Measurements from ENCODE around the gene NAPB. TPM values are rescaled to one million over a fixed set of nuclear protein-coding genes. Genes with fewer than 3 reads are reported as not detected.
"Not testable (repeated sequence)": the region's sequence is repeated elsewhere in the genome, so short reads cannot be mapped to it uniquely, and the experiment has no call there.

Gene NAPB
- total RNA-seq, 2 experiments from 2014 or later = 7.3 to 7.6 TPM

DNA sequence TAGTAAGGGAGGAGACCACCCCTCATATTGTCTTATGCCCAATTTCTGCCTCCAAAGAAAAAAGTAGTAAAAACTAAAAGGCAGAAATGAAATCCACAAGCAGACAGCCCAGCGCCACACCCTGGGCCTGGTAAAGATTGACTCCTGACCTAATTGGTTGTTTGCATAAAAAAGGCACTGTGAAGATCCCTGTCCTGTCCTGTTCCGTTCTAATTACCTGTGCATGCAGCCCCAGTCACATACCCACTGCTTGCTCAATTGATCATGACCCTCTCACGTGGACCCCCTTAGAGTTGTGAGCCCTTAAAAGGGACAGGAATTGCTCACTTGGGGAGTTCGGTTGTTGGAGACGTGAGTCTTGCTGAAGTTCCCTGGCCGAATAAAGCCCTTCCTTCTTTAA is 72.8 kb downstream of the NAPB start:
- not testable (repeated sequence) for H3K36me3 Mint-ChIP-seq, DNase-seq, H3K9me3 Mint-ChIP-seq, H3K4me3 Mint-ChIP-seq, H3K27me3 Mint-ChIP-seq
- ChIA-PET POLR2A (interaction anchor here (1.8 kb wide), 1 partner anchor 9 kb away, joined by 10 read pairs; no protein-coding TSS in a partner anchor), CTCF (interaction anchor here (1.7 to 2.6 kb wide), 2 partner anchors 69 to 72 kb away, joined by 11 to 32 read pairs; partner anchors contain the start of gene NAPB)
- H3K27ac Mint-ChIP-seq = peak overlapping the region; percentile 28
- intact Hi-C loops (cut with micrococcal nuclease) = loop anchor here (10.0 kb wide), 1 partner anchor 1014 kb away; no protein-coding TSS in a partner anchor
- H3K4me1 Mint-ChIP-seq (ENCODE audit: low read depth) = peaks cover 23% of the 10 kb centered on the region

DNA sequence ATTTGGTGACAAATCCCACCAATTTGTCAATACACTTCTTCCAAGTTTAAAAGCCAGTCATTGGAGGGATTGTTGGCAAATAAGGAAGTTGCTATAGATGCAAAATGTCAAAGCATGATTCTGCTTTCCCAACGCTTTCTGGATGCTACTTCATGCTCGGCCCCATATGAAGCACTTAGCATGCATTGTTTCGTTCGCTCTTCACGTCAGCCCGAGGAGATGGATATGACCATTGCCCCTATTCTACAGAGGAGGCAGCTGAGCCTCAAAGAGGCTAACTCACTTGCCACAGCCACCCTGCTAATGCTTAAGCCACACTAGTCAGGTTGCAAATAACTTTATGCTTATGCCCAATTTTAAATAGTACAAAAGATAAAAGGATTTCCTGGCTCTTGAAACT is 73.5 kb downstream of the NAPB start:
- DNase-seq = no peak
- ChIA-PET POLR2A (no interaction called here), CTCF (no interaction called here)
- intact Hi-C loops (cut with micrococcal nuclease) = loop anchor here (10.0 kb wide), 1 partner anchor 1013 kb away; no protein-coding TSS in a partner anchor
- Mint-ChIP-seq H3K4me1 (ENCODE audit: low read depth) (peaks cover 21% of the 10 kb centered on the region), H3K9me3 (no peaks in the 10 kb centered on the region), H3K27me3 (no peaks in the 10 kb centered on the region), H3K4me3 (no peak overlapping the region), H3K27ac (no peak overlapping the region), H3K36me3 (peaks cover 3% of the 10 kb centered on the region)

DNA sequence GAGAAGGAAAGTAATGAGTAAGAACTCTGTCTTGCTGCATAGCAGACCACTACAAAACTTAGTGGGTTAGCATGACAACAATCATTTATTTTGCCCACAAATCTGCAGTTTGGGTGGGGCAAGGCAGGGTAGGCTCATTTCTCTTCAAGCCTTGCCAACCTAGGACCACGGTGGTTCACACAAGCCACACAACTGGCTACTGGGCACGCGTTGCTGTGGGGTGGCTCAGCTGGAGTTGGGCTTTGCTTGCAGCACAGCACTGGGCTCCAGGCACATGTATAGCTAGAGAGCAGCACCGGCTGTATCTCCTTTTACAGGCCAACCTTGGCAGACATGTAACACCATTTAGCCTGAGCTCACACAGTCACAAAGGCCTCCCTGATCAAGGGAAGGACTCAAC is 75.3 kb downstream of the NAPB start:
- Mint-ChIP-seq H3K4me3 (no peak overlapping the region), H3K27me3 (no peaks in the 10 kb centered on the region), H3K9me3 (no peaks in the 10 kb centered on the region), H3K36me3 (no peaks in the 10 kb centered on the region), H3K4me1 (ENCODE audit: low read depth) (peaks cover 10% of the 10 kb centered on the region), H3K27ac (no peak overlapping the region)
- DNase-seq = no peak
- CTCF ChIA-PET = interaction anchor here (1.0 to 1.1 kb wide), 2 partner anchors 95 to 96 kb away, joined by 3 read pairs; no protein-coding TSS in a partner anchor
- POLR2A ChIA-PET = no interaction called here
- intact Hi-C loops (cut with micrococcal nuclease) = loop anchor here (10.0 kb wide), 1 partner anchor 1011 kb away; no protein-coding TSS in a partner anchor

DNA sequence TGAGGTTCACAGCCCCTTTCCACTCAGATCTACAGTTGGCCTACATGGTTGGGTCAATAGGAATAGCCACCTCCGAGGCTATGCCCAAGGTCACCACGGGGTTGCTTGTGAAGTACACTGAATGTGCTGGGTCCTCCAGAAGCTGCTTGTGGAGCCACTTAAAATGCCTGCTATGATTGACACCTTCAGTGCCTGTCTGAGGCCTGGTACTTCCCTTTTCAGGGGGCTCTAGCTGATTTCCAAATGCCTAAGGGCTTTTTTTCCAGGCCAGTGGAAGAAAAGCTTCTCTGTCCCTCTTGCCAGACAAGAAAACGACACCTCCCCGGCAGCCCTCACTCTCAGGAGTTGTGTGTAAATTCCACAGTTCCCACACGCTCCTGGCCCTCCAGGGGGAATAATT is 77.0 kb downstream of the NAPB start:
- CTCF ChIA-PET = no interaction called here
- H3K4me1 Mint-ChIP-seq (ENCODE audit: low read depth) = peaks cover 7% of the 10 kb centered on the region
- no peak overlapping the region for H3K4me3 Mint-ChIP-seq

DNA sequence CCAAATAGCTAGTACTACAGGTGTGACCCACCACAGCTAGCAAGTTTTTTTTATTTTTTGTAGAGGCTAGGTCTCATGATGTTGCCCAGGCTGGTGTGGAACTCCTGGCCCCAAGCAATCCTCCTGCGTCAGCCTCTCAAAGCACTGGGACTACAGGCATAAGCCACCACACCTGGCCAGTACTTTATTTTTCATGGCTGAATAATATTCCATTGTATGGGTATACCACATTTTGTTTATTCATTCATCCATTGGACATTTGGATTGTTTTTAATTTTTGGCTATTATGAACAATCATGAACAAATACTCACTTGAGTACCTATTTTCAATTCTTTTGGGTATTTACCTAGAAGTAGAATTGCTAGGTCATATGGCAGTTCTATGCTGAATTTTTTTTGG is 77.7 kb downstream of the NAPB start:
- intact Hi-C loops (cut with micrococcal nuclease) = loop anchor here (10.0 kb wide), 1 partner anchor 1009 kb away; no protein-coding TSS in a partner anchor
- no peaks in the 10 kb centered on the region for H3K27me3 Mint-ChIP-seq
- H3K9me3 Mint-ChIP-seq = no peaks in the 10 kb centered on the region
- H3K36me3 Mint-ChIP-seq = no peaks in the 10 kb centered on the region
- no peak overlapping the region for H3K4me3 Mint-ChIP-seq
- no peak for DNase-seq
- H3K27ac Mint-ChIP-seq = no peak overlapping the region
- no peaks in the 10 kb centered on the region for H3K4me1 Mint-ChIP-seq (ENCODE audit: low read depth)
- ChIA-PET CTCF (no interaction called here), POLR2A (no interaction called here)

More for the DNA sequence above, 77.0 kb downstream of the NAPB start:
- DNase-seq = no peak
- intact Hi-C loops (cut with micrococcal nuclease) = loop anchor here (10.0 kb wide), 1 partner anchor 1010 kb away; no protein-coding TSS in a partner anchor
- no peaks in the 10 kb centered on the region for H3K9me3 Mint-ChIP-seq
- H3K36me3 Mint-ChIP-seq = no peaks in the 10 kb centered on the region
- H3K27ac Mint-ChIP-seq = no peak overlapping the region
- POLR2A ChIA-PET = no interaction called here
- no peaks in the 10 kb centered on the region for H3K27me3 Mint-ChIP-seq

DNA sequence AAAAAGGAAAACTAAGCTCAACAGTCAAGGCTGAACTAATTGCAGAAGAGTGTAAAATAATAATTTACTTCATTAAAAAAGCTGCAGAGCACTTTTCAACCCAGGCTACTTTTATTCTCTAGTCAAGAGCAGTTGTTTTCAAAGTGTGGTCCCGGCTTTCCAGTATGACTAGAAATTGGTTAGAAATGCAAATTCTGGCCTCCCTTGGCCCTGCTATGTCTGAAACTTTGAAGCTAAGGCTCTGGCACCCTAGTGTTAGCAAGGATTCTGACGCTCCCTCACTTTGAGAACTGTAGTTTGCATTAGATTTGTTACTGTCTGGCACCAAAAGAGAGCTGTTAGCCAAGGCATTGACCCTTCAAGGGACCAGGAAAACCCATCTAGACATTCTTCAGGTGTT is 80.2 kb downstream of the NAPB start:
- ChIA-PET CTCF (interaction anchor here (0.7 to 2.2 kb wide), 2 partner anchors 298 to 650 kb away, joined by 3 to 18 read pairs; no protein-coding TSS in a partner anchor), POLR2A (no interaction called here)
- H3K9me3 Mint-ChIP-seq = no peaks in the 10 kb centered on the region
- H3K36me3 Mint-ChIP-seq = no peaks in the 10 kb centered on the region
- no peak for DNase-seq
- no peaks in the 10 kb centered on the region for H3K27me3 Mint-ChIP-seq
- H3K4me3 Mint-ChIP-seq = no peak overlapping the region
- intact Hi-C loops (cut with micrococcal nuclease) = loop anchor here (2.0 to 10.0 kb wide), 2 partner anchors 650 to 1006 kb away; no protein-coding TSS in a partner anchor
- no peak overlapping the region for H3K27ac Mint-ChIP-seq
- no peaks in the 10 kb centered on the region for H3K4me1 Mint-ChIP-seq (ENCODE audit: low read depth)

DNA sequence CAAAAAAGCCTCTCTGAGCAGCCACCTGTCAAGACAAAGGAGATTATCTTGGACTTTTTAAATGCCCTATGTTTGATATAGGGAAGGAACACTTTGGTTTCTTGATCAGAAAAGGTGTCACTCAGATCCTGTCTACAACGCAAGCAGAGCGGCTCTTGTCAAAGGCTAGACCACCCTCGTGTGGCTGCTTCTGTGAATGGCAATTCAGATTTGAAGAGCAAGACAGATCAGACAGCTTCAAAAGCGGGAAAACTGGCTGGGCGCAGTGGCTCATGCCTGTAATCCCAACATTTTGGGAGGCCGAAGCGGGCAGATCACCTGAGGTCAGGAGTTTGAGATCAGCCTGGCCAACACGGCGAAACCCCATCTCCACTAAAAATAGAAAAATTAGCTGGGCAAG is 80.8 kb downstream of the NAPB start:
- Mint-ChIP-seq H3K27me3 (no peaks in the 10 kb centered on the region), H3K4me1 (ENCODE audit: low read depth) (no peaks in the 10 kb centered on the region), H3K4me3 (no peak overlapping the region), H3K36me3 (no peaks in the 10 kb centered on the region), H3K27ac (no peak overlapping the region), H3K9me3 (no peaks in the 10 kb centered on the region)
- CTCF ChIA-PET = interaction anchor here (0.7 to 2.2 kb wide), 2 partner anchors 297 to 649 kb away, joined by 3 to 18 read pairs; no protein-coding TSS in a partner anchor
- peak; percentile 49 for DNase-seq
- intact Hi-C loops (cut with micrococcal nuclease) = loop anchor here (2.0 to 10.0 kb wide), 2 partner anchors 650 to 1006 kb away; no protein-coding TSS in a partner anchor
- POLR2A ChIA-PET = no interaction called here

DNA sequence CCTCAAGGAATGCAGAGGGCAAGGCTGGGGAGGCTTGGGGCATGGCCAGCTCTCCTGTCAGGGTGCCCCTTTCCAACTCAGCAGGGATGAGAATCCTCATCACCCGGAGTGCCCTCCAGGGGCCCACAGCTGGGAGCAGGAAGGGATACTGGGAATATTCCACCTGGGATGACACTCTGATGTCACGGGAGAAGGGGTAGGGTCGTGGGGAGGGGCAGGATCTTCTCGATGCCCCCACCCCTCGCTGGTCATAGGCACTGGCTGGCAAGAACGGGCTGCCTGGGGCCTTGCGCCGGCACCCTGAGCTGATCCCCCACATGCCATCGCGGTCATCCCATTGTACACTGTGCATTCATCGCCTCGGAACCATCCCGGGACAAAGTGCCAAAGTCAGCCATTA is 81.3 kb downstream of the NAPB start:
- ChIA-PET POLR2A (no interaction called here), CTCF (interaction anchor here (1.2 to 2.2 kb wide), 2 partner anchors 11 to 649 kb away, joined by 3 to 18 read pairs; partner anchors contain the start of gene NXT1)
- Mint-ChIP-seq H3K27me3 (no peaks in the 10 kb centered on the region), H3K9me3 (no peaks in the 10 kb centered on the region), H3K4me3 (no peak overlapping the region), H3K4me1 (ENCODE audit: low read depth) (no peaks in the 10 kb centered on the region), H3K27ac (no peak overlapping the region), H3K36me3 (no peaks in the 10 kb centered on the region)
- intact Hi-C loops (cut with micrococcal nuclease) = loop anchor here (2.0 to 10.0 kb wide), 2 partner anchors 649 to 1005 kb away; no protein-coding TSS in a partner anchor
- no peak for DNase-seq

DNA sequence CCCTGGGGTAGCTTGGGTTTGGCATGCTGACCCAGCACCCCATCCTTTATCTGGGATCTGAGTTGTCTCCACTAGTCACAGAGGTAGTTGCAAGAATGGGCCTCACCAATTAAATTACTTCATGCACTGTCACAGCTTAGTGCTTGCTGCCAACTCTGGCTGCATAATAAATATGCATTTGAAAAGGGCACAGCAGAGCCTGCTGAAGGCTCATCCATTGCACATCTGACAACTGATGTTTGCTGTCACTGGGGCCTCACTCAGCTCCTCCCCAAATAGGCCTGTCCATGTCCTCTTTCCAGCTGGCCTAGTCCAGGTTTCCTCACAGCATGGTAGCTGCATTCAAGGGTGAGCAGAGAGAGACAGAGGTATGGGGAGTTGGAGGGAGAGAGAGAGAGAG is 84.0 kb downstream of the NAPB start:
- no peaks in the 10 kb centered on the region for H3K4me1 Mint-ChIP-seq (ENCODE audit: low read depth)
- CTCF ChIA-PET = interaction anchor here (1.0 to 1.5 kb wide), 2 partner anchors 13 to 84 kb away, joined by 3 read pairs; partner anchors contain the start of genes NAPB and NXT1
- no peak overlapping the region for H3K27ac Mint-ChIP-seq
- no peaks in the 10 kb centered on the region for H3K9me3 Mint-ChIP-seq
- no peak overlapping the region for H3K4me3 Mint-ChIP-seq
- POLR2A ChIA-PET = no interaction called here
- H3K27me3 Mint-ChIP-seq = no peaks in the 10 kb centered on the region
- no peak for DNase-seq
- no peaks in the 10 kb centered on the region for H3K36me3 Mint-ChIP-seq
- intact Hi-C loops (cut with micrococcal nuclease) = no loop called here

DNA sequence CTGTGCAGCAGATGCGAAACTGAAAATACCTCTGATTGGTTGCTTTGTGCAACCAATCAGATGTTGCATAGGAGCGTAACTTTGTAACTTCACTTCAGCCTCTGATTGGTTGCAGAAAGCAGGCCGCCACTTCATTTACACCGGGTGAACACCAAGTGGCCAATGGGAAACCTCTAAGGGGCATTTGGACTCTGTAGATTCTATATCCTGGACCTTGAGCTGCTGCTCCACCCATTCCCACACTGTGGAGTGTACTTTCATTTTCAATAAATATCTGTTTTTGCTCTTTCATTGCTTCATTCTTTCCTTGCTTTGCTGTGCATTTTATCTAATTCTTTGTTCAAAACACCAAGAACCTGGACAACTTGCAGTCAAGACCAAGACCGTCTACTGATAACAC is 84.8 kb downstream of the NAPB start:
- no peaks in the 10 kb centered on the region for H3K36me3 Mint-ChIP-seq
- H3K4me1 Mint-ChIP-seq (ENCODE audit: low read depth) = no peaks in the 10 kb centered on the region
- DNase-seq = no peak

DNA sequence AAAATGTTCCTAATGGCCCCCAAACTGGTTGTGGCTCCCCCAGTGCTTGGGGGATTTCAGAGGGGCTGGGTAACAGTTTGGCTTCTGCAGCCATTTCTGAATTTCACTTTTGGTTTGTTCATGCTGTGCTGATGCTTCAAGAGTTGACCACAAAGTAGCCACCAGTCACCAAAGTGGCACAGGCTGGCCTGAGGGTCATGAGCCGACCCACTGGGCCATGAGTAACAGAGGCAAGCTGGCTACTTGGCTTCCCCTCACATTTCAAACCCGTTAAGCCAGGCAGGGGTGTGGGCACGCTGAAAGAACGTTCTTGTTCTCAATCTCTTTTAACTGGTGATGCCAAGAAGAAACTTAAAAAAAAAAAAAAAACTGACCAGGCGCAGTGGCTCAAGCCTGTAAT is 85.8 kb downstream of the NAPB start:
- no peak overlapping the region for H3K27ac Mint-ChIP-seq
- ChIA-PET POLR2A (interaction anchor here (1.3 kb wide), 1 partner anchor 14 kb away, joined by 3 read pairs; no protein-coding TSS in a partner anchor), CTCF (no interaction called here)
- H3K36me3 Mint-ChIP-seq = no peaks in the 10 kb centered on the region
- H3K9me3 Mint-ChIP-seq = no peaks in the 10 kb centered on the region
- no peak for DNase-seq
- H3K27me3 Mint-ChIP-seq = no peaks in the 10 kb centered on the region
- H3K4me1 Mint-ChIP-seq (ENCODE audit: low read depth) = no peaks in the 10 kb centered on the region
- no peak overlapping the region for H3K4me3 Mint-ChIP-seq
- intact Hi-C loops (cut with micrococcal nuclease) = no loop called here

More for the DNA sequence above, 84.8 kb downstream of the NAPB start:
- POLR2A ChIA-PET = no interaction called here
- Mint-ChIP-seq H3K9me3 (no peaks in the 10 kb centered on the region), H3K27ac (no peak overlapping the region), H3K4me3 (no peak overlapping the region), H3K27me3 (no peaks in the 10 kb centered on the region)
- intact Hi-C loops (cut with micrococcal nuclease) = no loop called here
- CTCF ChIA-PET = interaction anchor here (1.0 kb wide), 1 partner anchor 85 kb away, joined by 3 read pairs; the partner anchor contains the start of gene NAPB

DNA sequence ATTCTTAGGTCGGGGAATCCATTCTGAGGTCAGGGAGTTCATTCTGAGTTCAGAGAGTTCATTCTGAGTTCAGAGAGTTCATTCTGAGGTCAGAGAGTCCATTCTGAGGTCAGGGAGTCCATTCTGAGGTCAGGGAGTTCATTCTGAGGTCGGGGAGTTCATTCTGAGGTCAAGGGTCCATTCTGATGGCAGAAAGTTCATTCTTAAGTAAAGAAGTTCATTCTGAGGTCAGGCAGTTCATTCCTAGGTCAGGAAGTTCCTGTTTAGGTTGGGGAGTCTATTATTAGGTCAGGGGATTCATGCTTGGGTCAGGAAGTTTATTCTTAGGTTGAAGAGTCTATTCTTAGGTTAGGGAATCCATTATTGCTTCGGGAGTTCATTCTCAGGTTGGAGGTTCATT is 87.2 kb downstream of the NAPB start:
- Mint-ChIP-seq H3K4me3 (no peak overlapping the region), H3K27me3 (no peaks in the 10 kb centered on the region), H3K4me1 (ENCODE audit: low read depth) (no peaks in the 10 kb centered on the region), H3K9me3 (no peaks in the 10 kb centered on the region), H3K27ac (no peak overlapping the region), H3K36me3 (no peaks in the 10 kb centered on the region)
- intact Hi-C loops (cut with micrococcal nuclease) = no loop called here
- DNase-seq = no peak
- ChIA-PET POLR2A (interaction anchor here (1.3 kb wide), 1 partner anchor 16 kb away, joined by 3 read pairs; no protein-coding TSS in a partner anchor), CTCF (no interaction called here)

DNA sequence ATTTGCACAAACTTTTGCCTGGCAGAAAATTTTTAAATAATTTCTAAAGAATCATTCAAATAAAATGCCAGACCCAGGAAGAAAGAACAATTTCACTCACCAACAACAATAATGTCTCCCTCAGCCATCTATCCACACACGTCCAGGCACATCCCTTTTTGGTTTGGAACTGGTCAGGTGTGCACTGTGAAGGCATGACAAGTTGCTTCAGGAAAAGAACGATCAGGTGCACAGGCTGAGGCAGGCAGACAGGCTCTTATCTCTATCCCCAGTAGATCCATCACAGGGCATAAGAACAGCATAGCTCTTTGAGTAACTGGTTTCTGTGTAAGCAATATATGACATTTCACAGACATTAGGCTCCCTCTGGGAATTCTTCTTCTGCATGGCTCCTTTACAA is 88.8 kb downstream of the NAPB start:
- Mint-ChIP-seq H3K27ac (no peak overlapping the region), H3K4me3 (no peak overlapping the region), H3K36me3 (no peaks in the 10 kb centered on the region), H3K4me1 (ENCODE audit: low read depth) (no peaks in the 10 kb centered on the region), H3K27me3 (no peaks in the 10 kb centered on the region), H3K9me3 (no peaks in the 10 kb centered on the region)
- DNase-seq = no peak
- ChIA-PET CTCF (no interaction called here), POLR2A (no interaction called here)
- intact Hi-C loops (cut with micrococcal nuclease) = no loop called here
